A673 (cell line): ENCODE data around the gene GYS2.

Experiments
- CTCF ChIP-seq: fragments of 300-800, 200-600 bp; sonication (generic); conservative IDR thresholded peaks from 2 replicates; pipeline ENCODE4 v1.5.1; 2017; ENCODE audit warnings: low read depth, mild to moderate bottlenecking, antibody characterized with exemption, low read length, moderate library complexity, mixed read lengths
- EZH2 ChIP-seq: fragments of 200-600 bp; sonication (generic); IDR thresholded peaks from 2 replicates; pipeline ENCODE4 v1.6.1; 2017; ENCODE audit warnings: borderline replicate concordance, low read depth, mild to moderate bottlenecking, mixed read lengths, antibody characterized with exemption, low read length; ENCODE audit not compliant: poor library complexity, severe bottlenecking

- TF ChIP-seq CTCF (no peak), EZH2 (no peak)
These were observed 103.1 kb downstream of the GYS2 start, which contains the start of the genes GOLT1B and RECQL for GRCh38 chr12:21501258-21502163.
